ENCODE data around the gene KSR2.

KSR2 gene

DNA sequence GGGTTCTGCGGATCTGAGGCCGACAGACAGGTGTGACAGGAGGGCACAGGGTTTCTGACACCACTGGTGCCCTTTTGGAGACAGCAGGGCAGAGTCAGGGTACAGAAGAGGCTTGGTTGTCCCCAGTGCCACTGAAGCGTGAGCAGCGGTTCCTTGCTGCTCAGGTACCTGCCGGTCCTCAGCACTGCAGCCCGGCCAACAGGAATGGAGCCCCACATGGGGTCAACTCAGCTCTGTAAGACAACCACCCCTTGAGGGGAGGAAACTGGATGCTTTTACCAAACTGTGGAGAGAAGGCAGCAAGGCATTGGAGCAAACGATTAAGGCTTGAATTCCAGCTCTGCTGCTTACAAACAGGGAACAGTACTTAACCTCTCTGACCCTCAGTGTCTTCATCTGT lies 361.0 kb downstream of the KSR2 start:
- no peak overlapping the region for H3K27ac ChIP-seq (ENCODE audit: low read depth, low read length)
- H2BK12ac ChIP-seq (ENCODE audit: low read length) = no peak overlapping the region
- no peak overlapping the region for H2BK5ac ChIP-seq (ENCODE audit: low read depth, low read length, poor library complexity)
- H2AK5ac ChIP-seq (ENCODE audit: low read length) = no peak overlapping the region
- H2AFZ ChIP-seq (ENCODE audit: insufficient read depth, low read length, poor library complexity) = no peak overlapping the region
- no peak overlapping the region for H4K12ac ChIP-seq (ENCODE audit: low read depth, low read length)
- H2BK120ac ChIP-seq (ENCODE audit: insufficient read depth, low read length, poor library complexity) = no peak overlapping the region
- H3K4ac ChIP-seq (ENCODE audit: low read depth, low read length) = no peak overlapping the region
- H3K4me3 ChIP-seq (ENCODE audit: low read depth, low read length) = no peak overlapping the region
- no peaks in the 10 kb centered on the region for H3K79me1 ChIP-seq (ENCODE audit: low read length)
- H4K91ac ChIP-seq (ENCODE audit: low read depth, low read length) = no peak overlapping the region
- H3K27me3 ChIP-seq (ENCODE audit: insufficient read depth, low read length) = no peaks in the 10 kb centered on the region
- no peak overlapping the region for H3K18ac ChIP-seq (ENCODE audit: low read length)
- H4K8ac ChIP-seq (ENCODE audit: low read depth, low read length) = no peak overlapping the region
- H3K4me2 ChIP-seq (ENCODE audit: low read length) = no peak overlapping the region
- H3K9ac ChIP-seq (ENCODE audit: low read length) = no peak overlapping the region
- H3K4me1 ChIP-seq (ENCODE audit: control insufficient read depth in 1 of 2, insufficient read depth in 2 of 2, low read length in 2 of 2) = no peaks in the 10 kb centered on the region
- no peak overlapping the region for H3K23ac ChIP-seq (ENCODE audit: low read length)
- no CpG with 5 or more reads among the region's 7 CpGs for WGBS (ENCODE audit: extremely low coverage, insufficient coverage, insufficient read length)
- no peak for DNase-seq
- no peak overlapping the region for H3K14ac ChIP-seq (ENCODE audit: low read length)
- H3K36me3 ChIP-seq (ENCODE audit: control insufficient read depth in 1 of 2, insufficient read depth in 2 of 2, low read length in 2 of 2) = no peaks in the 10 kb centered on the region
- H3K9me3 ChIP-seq (ENCODE audit: insufficient read depth, low read depth, low read length) = no peaks in the 10 kb centered on the region
- H3K79me2 ChIP-seq (ENCODE audit: control insufficient read depth, insufficient read depth, low read length, poor library complexity) = no peaks in the 10 kb centered on the region

DNA sequence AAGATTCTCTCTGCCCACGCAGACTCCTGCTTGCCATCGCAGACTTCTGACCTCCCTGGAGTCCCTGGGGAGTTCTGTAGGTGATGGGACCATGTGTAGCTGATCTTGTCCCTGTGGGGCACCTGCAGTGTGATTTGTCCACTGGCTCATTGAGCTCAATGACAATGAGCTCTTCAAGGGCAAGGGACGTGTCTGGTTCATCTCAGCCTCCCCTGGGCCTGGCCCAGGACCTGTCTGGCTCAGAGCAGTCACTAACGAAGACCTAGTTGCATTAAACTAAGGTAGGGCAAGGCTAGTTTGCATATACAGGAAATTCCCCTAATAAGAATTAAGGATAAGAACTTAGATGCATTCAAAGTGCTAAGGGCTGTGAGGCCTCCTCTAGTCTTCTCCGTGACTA lies 361.8 kb downstream of the KSR2 start:
- H3K9ac ChIP-seq (ENCODE audit: low read length) = no peak overlapping the region
- H3K23ac ChIP-seq (ENCODE audit: low read length) = no peak overlapping the region
- no peak overlapping the region for H3K4me3 ChIP-seq (ENCODE audit: low read depth, low read length)
- no peak overlapping the region for H3K4ac ChIP-seq (ENCODE audit: low read depth, low read length)
- H2BK5ac ChIP-seq (ENCODE audit: low read depth, low read length, poor library complexity) = no peak overlapping the region
- no peaks in the 10 kb centered on the region for H3K36me3 ChIP-seq (ENCODE audit: control insufficient read depth in 1 of 2, insufficient read depth in 2 of 2, low read length in 2 of 2)
- no peak overlapping the region for H2BK12ac ChIP-seq (ENCODE audit: low read length)
- H4K8ac ChIP-seq (ENCODE audit: low read depth, low read length) = no peak overlapping the region
- no peak overlapping the region for H2BK120ac ChIP-seq (ENCODE audit: insufficient read depth, low read length, poor library complexity)
- H3K4me2 ChIP-seq (ENCODE audit: low read length) = no peak overlapping the region
- H3K27ac ChIP-seq (ENCODE audit: low read depth, low read length) = no peak overlapping the region
- no peaks in the 10 kb centered on the region for H3K79me2 ChIP-seq (ENCODE audit: control insufficient read depth, insufficient read depth, low read length, poor library complexity)
- H3K27me3 ChIP-seq (ENCODE audit: insufficient read depth, low read length) = no peaks in the 10 kb centered on the region
- no peak overlapping the region for H2AK5ac ChIP-seq (ENCODE audit: low read length)
- no peaks in the 10 kb centered on the region for H3K79me1 ChIP-seq (ENCODE audit: low read length)
- H3K9me3 ChIP-seq (ENCODE audit: insufficient read depth, low read depth, low read length) = no peaks in the 10 kb centered on the region
- no peak overlapping the region for H3K14ac ChIP-seq (ENCODE audit: low read length)
- no peak overlapping the region for H2AFZ ChIP-seq (ENCODE audit: insufficient read depth, low read length, poor library complexity)
- no peak overlapping the region for H4K12ac ChIP-seq (ENCODE audit: low read depth, low read length)
- no peak for DNase-seq
- H4K91ac ChIP-seq (ENCODE audit: low read depth, low read length) = no peak overlapping the region
- no peak overlapping the region for H3K18ac ChIP-seq (ENCODE audit: low read length)
- no peaks in the 10 kb centered on the region for H3K4me1 ChIP-seq (ENCODE audit: control insufficient read depth in 1 of 2, insufficient read depth in 2 of 2, low read length in 2 of 2)
- no CpG with 5 or more reads among the region's 5 CpGs for WGBS (ENCODE audit: extremely low coverage, insufficient coverage, insufficient read length)

GRCh38 chr12:117606024-117606423 lies 362.8 kb downstream of the KSR2 start:
- no peak overlapping the region for H3K14ac ChIP-seq (ENCODE audit: low read length)
- no peak overlapping the region for H2BK12ac ChIP-seq (ENCODE audit: low read length)
- H3K27ac ChIP-seq (ENCODE audit: low read depth, low read length) = no peak overlapping the region
- H3K79me2 ChIP-seq (ENCODE audit: control insufficient read depth, insufficient read depth, low read length, poor library complexity) = no peaks in the 10 kb centered on the region
- no peak overlapping the region for H3K23ac ChIP-seq (ENCODE audit: low read length)
- H3K18ac ChIP-seq (ENCODE audit: low read length) = no peak overlapping the region
- DNase-seq = no peak
- no peak overlapping the region for H2AK5ac ChIP-seq (ENCODE audit: low read length)
- H3K4me2 ChIP-seq (ENCODE audit: low read length) = no peak overlapping the region
- H2BK5ac ChIP-seq (ENCODE audit: low read depth, low read length, poor library complexity) = no peak overlapping the region
- H3K4me1 ChIP-seq (ENCODE audit: control insufficient read depth in 1 of 2, insufficient read depth in 2 of 2, low read length in 2 of 2) = no peaks in the 10 kb centered on the region
- H2BK120ac ChIP-seq (ENCODE audit: insufficient read depth, low read length, poor library complexity) = no peak overlapping the region
- no peaks in the 10 kb centered on the region for H3K9me3 ChIP-seq (ENCODE audit: insufficient read depth, low read depth, low read length)
- H3K9ac ChIP-seq (ENCODE audit: low read length) = no peak overlapping the region
- no peak overlapping the region for H4K91ac ChIP-seq (ENCODE audit: low read depth, low read length)
- H3K36me3 ChIP-seq (ENCODE audit: control insufficient read depth in 1 of 2, insufficient read depth in 2 of 2, low read length in 2 of 2) = no peaks in the 10 kb centered on the region
- no peaks in the 10 kb centered on the region for H3K79me1 ChIP-seq (ENCODE audit: low read length)
- no peak overlapping the region for H4K12ac ChIP-seq (ENCODE audit: low read depth, low read length)
- H3K27me3 ChIP-seq (ENCODE audit: insufficient read depth, low read length) = no peaks in the 10 kb centered on the region
- H3K4me3 ChIP-seq (ENCODE audit: low read depth, low read length) = no peak overlapping the region
- H2AFZ ChIP-seq (ENCODE audit: insufficient read depth, low read length, poor library complexity) = no peak overlapping the region
- no peak overlapping the region for H3K4ac ChIP-seq (ENCODE audit: low read depth, low read length)
- H4K8ac ChIP-seq (ENCODE audit: low read depth, low read length) = no peak overlapping the region

GRCh38 chr12:117603316-117604113 lies 365.3 kb downstream of the KSR2 start:
- H3K4me1 ChIP-seq (ENCODE audit: control insufficient read depth in 1 of 2, insufficient read depth in 2 of 2, low read length in 2 of 2) = no peaks in the 10 kb centered on the region
- DNase-seq = no peak
- H3K4me3 ChIP-seq (ENCODE audit: low read depth, low read length) = no peak overlapping the region
- H3K27ac ChIP-seq (ENCODE audit: low read depth, low read length) = no peak overlapping the region
- no peak overlapping the region for H2BK120ac ChIP-seq (ENCODE audit: insufficient read depth, low read length, poor library complexity)
- no peaks in the 10 kb centered on the region for H3K36me3 ChIP-seq (ENCODE audit: control insufficient read depth in 1 of 2, insufficient read depth in 2 of 2, low read length in 2 of 2)
- H3K23ac ChIP-seq (ENCODE audit: low read length) = no peak overlapping the region
- no peaks in the 10 kb centered on the region for H3K9me3 ChIP-seq (ENCODE audit: insufficient read depth, low read depth, low read length)
- no CpG with 5 or more reads among the region's 4 CpGs for WGBS (ENCODE audit: extremely low coverage, insufficient coverage, insufficient read length)
- H3K27me3 ChIP-seq (ENCODE audit: insufficient read depth, low read length) = no peaks in the 10 kb centered on the region
- no peak overlapping the region for H3K14ac ChIP-seq (ENCODE audit: low read length)
- H2BK5ac ChIP-seq (ENCODE audit: low read depth, low read length, poor library complexity) = no peak overlapping the region
- H3K4ac ChIP-seq (ENCODE audit: low read depth, low read length) = no peak overlapping the region
- H3K4me2 ChIP-seq (ENCODE audit: low read length) = no peak overlapping the region
- no peak overlapping the region for H2BK12ac ChIP-seq (ENCODE audit: low read length)
- no peaks in the 10 kb centered on the region for H3K79me2 ChIP-seq (ENCODE audit: control insufficient read depth, insufficient read depth, low read length, poor library complexity)
- no peak overlapping the region for H4K91ac ChIP-seq (ENCODE audit: low read depth, low read length)
- no peak overlapping the region for H2AK5ac ChIP-seq (ENCODE audit: low read length)
- no peak overlapping the region for H3K18ac ChIP-seq (ENCODE audit: low read length)
- H3K79me1 ChIP-seq (ENCODE audit: low read length) = no peaks in the 10 kb centered on the region
- H3K9ac ChIP-seq (ENCODE audit: low read length) = no peak overlapping the region
- no peak overlapping the region for H4K12ac ChIP-seq (ENCODE audit: low read depth, low read length)
- H4K8ac ChIP-seq (ENCODE audit: low read depth, low read length) = no peak overlapping the region
- H2AFZ ChIP-seq (ENCODE audit: insufficient read depth, low read length, poor library complexity) = no peak overlapping the region
